Kidney (tissue), 14 donors: Measurements from ENCODE around the gene HHIPL2. TPM values are rescaled to one million over a fixed set of nuclear protein-coding genes. Genes with fewer than 3 reads are reported as not detected.

Experiments
- DNase-seq, 5 donors: peaks; one replicate each; pipeline ENCODE4 v3.0.0-alpha.2; 2013 to 2020
- FAIRE-seq: peaks from 2 replicates; lab custom pipeline; 2012; peaks lifted over from hg19 to GRCh38; lab: Jason Lieb, UNC
- H3K27ac ChIP-seq, 2 donors: one replicate each; pipeline ENCODE4 v1.7.0; 2013; ENCODE audit warnings: low read depth in 2 of 2, low read length in 2 of 2, inconsistent platforms in 1 of 2
- H3K27me3 ChIP-seq: one replicate; pipeline ENCODE4 v1.7.1; 2013; ENCODE audit warnings: low read length, inconsistent platforms; ENCODE audit not compliant: control insufficient read depth, insufficient read depth
- H3K36me3 ChIP-seq, 3 donors: one replicate each; pipeline versions ENCODE4 v1.7.0 to v1.7.1; 2013; ENCODE audit warnings: low read length in 3 of 3, control low read depth in 1 of 3, inconsistent platforms in 1 of 3; ENCODE audit not compliant: insufficient read depth in 3 of 3, control insufficient read depth in 2 of 3
- H3K4me1 ChIP-seq, 3 donors: one replicate each; pipeline versions ENCODE4 v1.7.0 to v1.7.1; 2013; ENCODE audit warnings: low read length in 3 of 3, inconsistent platforms in 1 of 3, low read depth in 1 of 3; ENCODE audit not compliant: control insufficient read depth in 2 of 3, insufficient read depth in 2 of 3
- H3K4me3 ChIP-seq, 3 donors: one replicate each; pipeline versions ENCODE4 v1.7.0 to v1.8.1; 2013; ENCODE audit warnings: low read length in 3 of 3, control low read depth in 1 of 3, inconsistent platforms in 1 of 3
- H3K9ac ChIP-seq, 3 donors: one replicate each; pipeline versions ENCODE4 v1.7.0 to v1.7.1; 2013; ENCODE audit warnings: low read length in 3 of 3, control low read depth in 1 of 3, inconsistent platforms in 1 of 3
- H3K9me3 ChIP-seq, 3 donors: one replicate each; pipeline versions ENCODE4 v1.7.0 to v1.7.1; 2013; ENCODE audit warnings: low read length in 3 of 3, control low read depth in 1 of 3, inconsistent platforms in 1 of 3; ENCODE audit not compliant: control insufficient read depth in 2 of 3, insufficient read depth in 1 of 3
- intact Hi-C: fragments of 100-400 bp; cut with DNase I; formaldehyde crosslinking; loops from one replicate; pipeline ENCODE4 v1.11.1; 2022
- polyA plus RNA-seq: library from polyadenylated mRNA; stranded (reverse); fragments of 350-450 nt; fragmentation: Illumina TruSeq; extraction: RNeasy Lipid Tissue Mini Kit (QIAGEN cat#74804); gene quantifications from one replicate; pipeline ENCODE4 v1.2.3, GENCODE V29; 2014; ENCODE audit warnings: low read depth, low replicate concordance; ENCODE audit not compliant: insufficient read depth
- total RNA-seq: library from RNA; stranded (reverse); fragmentation: NEBNext Ultra II Directional; extraction: Animal tissue kit (Norgen Biotek cat#: 25700); gene quantifications from one replicate; pipeline ENCODE4 v1.2.1, GENCODE V29; 2021
- TF ChIP-seq, protein P1 (sequence below): IDR thresholded peaks from 3 replicates; pipeline ENCODE4 v1.5.1; 2012; ENCODE audit warnings: mild to moderate bottlenecking, moderate library complexity, borderline replicate concordance; ENCODE audit not compliant: insufficient read depth; ENCODE audit errors: extremely low read depth
- donor health status: control.
- donor health status: control.
- donor health status: control.
- donor health status: control.
- donor health status: control.
- donor health status: DM: yes; HTN: yes; CAD: no.
- donor health status: Normal renal cell carcinoma (clear cell type).

Gene HHIPL2
- total and polyA plus RNA-seq, 2 donors from 2014 or later = 0.09 TPM; not detected in 1

DNA sequence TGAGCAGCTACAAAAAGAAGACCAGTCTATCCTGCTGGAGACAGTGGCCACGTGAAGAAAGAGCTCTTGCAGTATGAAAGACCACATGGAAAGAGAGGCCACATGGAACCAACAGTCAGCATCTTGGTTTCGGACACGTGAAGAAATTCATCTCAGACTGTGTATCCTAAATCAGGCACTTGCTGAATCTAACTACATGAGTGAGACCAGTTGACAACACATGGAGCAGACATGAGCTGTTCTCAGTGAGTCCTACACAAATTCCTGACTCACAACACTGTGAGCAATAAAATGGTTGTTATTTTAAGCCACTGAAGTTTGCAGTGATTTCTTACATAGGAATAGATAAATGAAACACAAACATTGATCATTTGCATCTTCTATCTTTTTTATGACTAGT is 44.3 kb upstream of the HHIPL2 start:
- Histone ChIP-seq H3K27ac (no peak overlapping the region), H3K9ac (no peak overlapping the region), H3K27me3 (no peaks in the 10 kb centered on the region), H3K9me3 (no peaks in the 10 kb centered on the region), H3K36me3 (no peaks in the 10 kb centered on the region), H3K4me1 (peaks cover 2 to 7% (median 7%) of the 10 kb centered on the region in 3 donors), H3K4me3 (no peak overlapping the region)
- intact Hi-C loops = no loop called here
- DNase-seq = no peak
- no peak for FAIRE-seq
- TF ChIP-seq, protein P1, sequence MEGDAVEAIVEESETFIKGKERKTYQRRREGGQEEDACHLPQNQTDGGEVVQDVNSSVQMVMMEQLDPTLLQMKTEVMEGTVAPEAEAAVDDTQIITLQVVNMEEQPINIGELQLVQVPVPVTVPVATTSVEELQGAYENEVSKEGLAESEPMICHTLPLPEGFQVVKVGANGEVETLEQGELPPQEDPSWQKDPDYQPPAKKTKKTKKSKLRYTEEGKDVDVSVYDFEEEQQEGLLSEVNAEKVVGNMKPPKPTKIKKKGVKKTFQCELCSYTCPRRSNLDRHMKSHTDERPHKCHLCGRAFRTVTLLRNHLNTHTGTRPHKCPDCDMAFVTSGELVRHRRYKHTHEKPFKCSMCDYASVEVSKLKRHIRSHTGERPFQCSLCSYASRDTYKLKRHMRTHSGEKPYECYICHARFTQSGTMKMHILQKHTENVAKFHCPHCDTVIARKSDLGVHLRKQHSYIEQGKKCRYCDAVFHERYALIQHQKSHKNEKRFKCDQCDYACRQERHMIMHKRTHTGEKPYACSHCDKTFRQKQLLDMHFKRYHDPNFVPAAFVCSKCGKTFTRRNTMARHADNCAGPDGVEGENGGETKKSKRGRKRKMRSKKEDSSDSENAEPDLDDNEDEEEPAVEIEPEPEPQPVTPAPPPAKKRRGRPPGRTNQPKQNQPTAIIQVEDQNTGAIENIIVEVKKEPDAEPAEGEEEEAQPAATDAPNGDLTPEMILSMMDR = no peak

DNA sequence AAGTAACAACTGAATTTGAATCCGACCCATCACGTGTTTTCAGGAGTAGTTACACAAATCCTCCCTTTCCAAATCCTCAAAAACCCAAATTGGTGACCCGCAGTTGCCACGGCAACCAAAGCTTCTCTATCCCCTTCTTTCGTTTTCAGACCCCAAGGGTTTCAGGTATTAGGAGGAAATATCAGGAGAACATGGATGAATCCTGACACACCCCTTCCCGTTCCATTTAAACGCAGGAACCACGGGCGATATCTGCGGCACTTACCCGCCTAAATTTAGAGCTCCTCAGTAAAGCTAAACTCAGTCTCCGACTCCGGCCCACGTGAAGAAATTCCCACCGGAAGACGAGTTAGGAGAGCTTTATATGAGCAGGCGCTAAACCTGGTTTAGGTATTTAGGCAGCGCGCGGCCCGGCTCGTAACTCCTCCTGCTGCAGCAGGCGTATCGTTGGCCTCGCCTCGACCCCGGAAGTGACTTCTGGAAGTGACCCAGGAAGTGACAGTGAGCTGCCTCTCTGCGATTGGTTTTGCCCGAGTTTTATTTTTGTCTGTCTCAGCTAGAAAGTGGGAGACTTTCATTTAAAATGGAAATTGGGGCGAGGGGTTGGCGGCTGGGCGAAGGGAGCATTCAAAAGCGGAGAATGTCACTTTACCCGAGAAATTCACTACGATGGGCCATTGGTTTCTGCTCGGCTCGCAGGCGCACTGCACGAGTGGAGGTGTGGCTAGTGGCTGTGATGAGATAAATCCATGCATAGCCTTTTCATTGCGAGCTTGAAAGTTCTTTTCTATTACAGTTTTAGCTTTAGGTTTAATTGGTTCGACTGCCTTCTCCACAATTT is 41.8 kb upstream of the HHIPL2 start, which contains the start of gene TAF1A:
Gene TAF1A (minus strand): TSS at position 472 of the 841 bp plus-strand sequence.
- intact Hi-C loops = no loop called here
- no peaks in the 10 kb centered on the region for H3K27me3 ChIP-seq
- H3K27ac ChIP-seq = peak within 1 kb of the TSS; percentile 53 to 80
- DNase-seq = peak; percentile 88 to 95 (median 95)
- H3K9ac ChIP-seq = peak within 1 kb of the TSS; percentile 44 to 76 (median 55)
- no peak for FAIRE-seq
- TF ChIP-seq, protein P1 = no peak
- peak within 1 kb of the TSS; percentile 80 to 98 (median 83) for H3K4me3 ChIP-seq
- H3K9me3 ChIP-seq = no peaks in the 10 kb centered on the region
- peaks cover 2 to 7% (median 7%) of the 10 kb centered on the region in 3 donors for H3K4me1 ChIP-seq
- H3K36me3 ChIP-seq = no peaks in the 10 kb centered on the region

DNA sequence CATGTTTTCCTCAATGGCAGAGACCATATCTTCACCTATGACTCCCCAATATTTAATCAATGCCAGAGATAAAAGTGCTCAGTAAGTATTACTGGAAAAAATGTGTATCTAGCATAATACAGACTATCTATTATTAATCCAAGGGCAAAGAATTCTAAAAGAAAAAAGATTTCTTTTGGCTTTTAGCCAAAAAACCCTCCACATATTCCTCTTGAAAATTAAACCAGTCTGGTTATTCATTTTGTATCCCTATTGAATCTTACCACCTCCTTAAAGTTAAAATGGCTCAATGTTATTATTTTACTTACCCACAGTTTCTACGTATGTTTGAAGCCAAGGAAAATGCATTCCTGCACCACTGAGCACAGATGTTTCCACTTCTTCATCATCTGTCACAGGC is 40.2 kb upstream of the HHIPL2 start:
- intact Hi-C loops = no loop called here
- no peak overlapping the region for H3K4me3 ChIP-seq

More for the DNA sequence above, 40.2 kb upstream of the HHIPL2 start:
- TF ChIP-seq, protein P1 = no peak
- Histone ChIP-seq H3K36me3 (no peaks in the 10 kb centered on the region), H3K27me3 (no peaks in the 10 kb centered on the region), H3K9me3 (no peaks in the 10 kb centered on the region), H3K9ac (no peak overlapping the region), H3K4me1 (peaks cover 2 to 7% (median 7%) of the 10 kb centered on the region in 3 donors), H3K27ac (no peak overlapping the region)
- DNase-seq (no peak), FAIRE-seq (no peak)
